ENCODE data around the gene TPSB2.

DNA sequence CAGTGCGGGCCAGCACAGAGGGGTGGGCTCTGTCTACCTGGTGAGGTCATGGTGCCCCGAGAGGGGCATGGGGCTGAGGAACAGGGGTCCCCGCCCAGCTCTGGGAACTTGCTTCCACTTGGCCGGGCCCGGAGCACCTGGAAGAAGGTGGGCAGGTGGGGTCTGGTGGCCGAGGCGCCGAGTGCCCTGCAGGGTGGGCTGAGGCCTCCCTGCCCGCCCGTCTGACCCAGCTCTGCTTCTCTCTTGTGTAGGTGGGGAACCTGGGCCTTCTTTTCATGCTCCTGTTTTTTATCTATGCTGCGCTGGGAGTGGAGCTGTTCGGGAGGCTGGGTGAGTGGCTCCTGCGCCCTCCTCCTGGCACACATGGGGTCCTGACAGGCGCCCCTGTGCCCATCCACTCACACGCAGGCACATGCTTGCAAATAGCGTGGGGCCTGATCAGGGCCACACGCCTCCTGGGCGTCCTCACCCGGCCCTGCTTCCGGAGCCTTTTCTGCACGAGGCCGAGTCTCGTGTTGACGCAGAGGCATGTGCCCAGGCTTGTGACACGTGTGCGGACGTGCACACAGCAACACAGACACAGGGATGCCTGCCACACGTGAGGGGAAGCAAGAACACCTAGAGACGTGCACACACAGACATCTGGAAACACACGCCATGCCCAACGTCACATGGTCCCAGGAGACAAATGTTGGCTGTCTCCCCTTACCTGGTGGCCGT lies 13.1 kb downstream of the TPSB2 start:
- TF ChIP-seq, protein P1, sequence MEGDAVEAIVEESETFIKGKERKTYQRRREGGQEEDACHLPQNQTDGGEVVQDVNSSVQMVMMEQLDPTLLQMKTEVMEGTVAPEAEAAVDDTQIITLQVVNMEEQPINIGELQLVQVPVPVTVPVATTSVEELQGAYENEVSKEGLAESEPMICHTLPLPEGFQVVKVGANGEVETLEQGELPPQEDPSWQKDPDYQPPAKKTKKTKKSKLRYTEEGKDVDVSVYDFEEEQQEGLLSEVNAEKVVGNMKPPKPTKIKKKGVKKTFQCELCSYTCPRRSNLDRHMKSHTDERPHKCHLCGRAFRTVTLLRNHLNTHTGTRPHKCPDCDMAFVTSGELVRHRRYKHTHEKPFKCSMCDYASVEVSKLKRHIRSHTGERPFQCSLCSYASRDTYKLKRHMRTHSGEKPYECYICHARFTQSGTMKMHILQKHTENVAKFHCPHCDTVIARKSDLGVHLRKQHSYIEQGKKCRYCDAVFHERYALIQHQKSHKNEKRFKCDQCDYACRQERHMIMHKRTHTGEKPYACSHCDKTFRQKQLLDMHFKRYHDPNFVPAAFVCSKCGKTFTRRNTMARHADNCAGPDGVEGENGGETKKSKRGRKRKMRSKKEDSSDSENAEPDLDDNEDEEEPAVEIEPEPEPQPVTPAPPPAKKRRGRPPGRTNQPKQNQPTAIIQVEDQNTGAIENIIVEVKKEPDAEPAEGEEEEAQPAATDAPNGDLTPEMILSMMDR (IDR thresholded peaks at IDR 0.05; ENCODE audit: low read depth, low read length) = no peak
- no peak for TF ChIP-seq EZH2phosphoT487 (IDR thresholded peaks at IDR 0.05; ENCODE audit: low read depth)
